IMR-90 (cell line): ENCODE data around the gene AGBL1. TPM values are rescaled to one million over a fixed set of nuclear protein-coding genes. Genes with fewer than 3 reads are reported as not detected.

Experiments used
- ATAC-seq: fragments of 200-7000 bp; cut with Tn5 transposase; 2 replicates; pipeline ENCODE4 v1.9.1; 2020; ENCODE audit warnings: low read depth, mild to moderate bottlenecking, moderate library complexity
- BruUV-seq: library from RNA; stranded (reverse); fragments of 400-500 nt; replicated peaks from 2 replicates; lab custom pipeline; 2021; lab: Mats Ljungman, UMichigan
- CTCF ChIA-PET: fragments of 300-600 bp; formaldehyde crosslinking; extraction: SDS; loops from one replicate; lab custom pipeline; 2021; ENCODE audit warnings: antibody characterized with exemption; lab: Yijun Ruan, JAX
- POLR2A ChIA-PET: fragments of 300-600 bp; sonication (Branson Sonifier 250); formaldehyde crosslinking; loops from one replicate; lab custom pipeline; 2022; ENCODE audit warnings: antibody characterized with exemption; ENCODE audit not compliant: unreplicated experiment; lab: Charles Lee
- DNase-seq: peaks from one replicate; pipeline ENCODE4 v3.0.0; 2013
- H2AFZ ChIP-seq: replicated peaks from 2 replicates; pipeline ENCODE3; 2013; ENCODE audit warnings: low read length, mild to moderate bottlenecking; ENCODE audit not compliant: poor library complexity
- H2AK5ac ChIP-seq: 2 replicates; pipeline ENCODE4 v1.6.1; 2013; ENCODE audit warnings: low read depth, low read length, inconsistent platforms
- H2AK9ac ChIP-seq: replicated peaks from 2 replicates; pipeline ENCODE3; 2013; ENCODE audit warnings: mild to moderate bottlenecking, low read depth, low read length, moderate library complexity; ENCODE audit not compliant: poor library complexity
- H2BK120ac ChIP-seq: 2 replicates; pipeline ENCODE4 v1.6.1; 2013; ENCODE audit warnings: low read depth, low read length, inconsistent platforms
- H2BK15ac ChIP-seq: 3 replicates; pipeline ENCODE4 v1.6.1; 2013; ENCODE audit warnings: low read depth, low read length, inconsistent platforms
- H2BK20ac ChIP-seq: 2 replicates; pipeline ENCODE4 v1.6.1; 2013; ENCODE audit warnings: low read depth, mild to moderate bottlenecking, inconsistent platforms, low read length, moderate library complexity
- H2BK5ac ChIP-seq: 2 replicates; pipeline ENCODE4 v1.6.1; 2013; ENCODE audit warnings: mild to moderate bottlenecking, low read depth, low read length, inconsistent platforms; ENCODE audit not compliant: poor library complexity, severe bottlenecking
- H3K14ac ChIP-seq: replicated peaks from 2 replicates; pipeline ENCODE4 v1.6.1; 2013; ENCODE audit warnings: low read depth, low read length, inconsistent platforms
- H3K18ac ChIP-seq: 2 replicates; pipeline ENCODE4 v1.6.1; 2013; ENCODE audit warnings: low read depth, low read length, control low read depth
- H3K23ac ChIP-seq: 2 replicates; pipeline ENCODE4 v1.6.1; 2013; ENCODE audit warnings: low read depth, low read length, inconsistent platforms
- H3K27ac ChIP-seq: 2 replicates; pipeline ENCODE4 v1.5.1; 2013; ENCODE audit warnings: mild to moderate bottlenecking, control low read depth, low read length; ENCODE audit not compliant: insufficient read depth
- H3K27me3 ChIP-seq: 2 replicates; pipeline ENCODE4 v1.6.1; 2013; ENCODE audit warnings: low read length; ENCODE audit not compliant: control insufficient read depth, insufficient read depth
- H3K36me3 ChIP-seq: 2 replicates; pipeline ENCODE4 v1.6.1; 2013; ENCODE audit warnings: low read length, mixed read lengths; ENCODE audit not compliant: control insufficient read depth, insufficient read depth
- H3K4ac ChIP-seq: 2 replicates; pipeline ENCODE4 v1.6.1; 2013; ENCODE audit warnings: low read depth, low read length, inconsistent platforms
- H3K4me1 ChIP-seq: 2 replicates; pipeline ENCODE4 v1.6.1; 2013; ENCODE audit warnings: low read length, mixed read lengths; ENCODE audit not compliant: control insufficient read depth, insufficient read depth
- H3K4me2 ChIP-seq: 2 replicates; pipeline ENCODE4 v1.6.1; 2013; ENCODE audit warnings: low read depth, mild to moderate bottlenecking, control low read depth, low read length, moderate library complexity
- H3K4me3 ChIP-seq: 2 replicates; pipeline ENCODE4 v1.5.1; 2013; ENCODE audit warnings: low read depth, mild to moderate bottlenecking, control low read depth, low read length, moderate library complexity; ENCODE audit not compliant: insufficient read depth
- H3K56ac ChIP-seq: 2 replicates; pipeline ENCODE4 v1.6.1; 2013; ENCODE audit warnings: low read length, inconsistent platforms; ENCODE audit not compliant: insufficient read depth; ENCODE audit errors: extremely low read depth
- H3K79me1 ChIP-seq, 2 experiments: 2 replicates each; pipeline ENCODE4 v1.6.1; 2013; ENCODE audit warnings: low read length in 2 of 2, inconsistent platforms in 1 of 2, low read depth in 1 of 2
- H3K9ac ChIP-seq: 2 replicates; pipeline ENCODE4 v1.6.1; 2013; ENCODE audit warnings: low read depth, low read length, control low read depth
- H3K9me1 ChIP-seq: 2 replicates; pipeline ENCODE4 v1.6.1; 2013; ENCODE audit warnings: low read length, inconsistent platforms; ENCODE audit not compliant: insufficient read depth
- H3K9me3 ChIP-seq: 2 replicates; pipeline ENCODE4 v1.6.1; 2013; ENCODE audit warnings: low read length; ENCODE audit not compliant: control insufficient read depth, insufficient read depth
- H4K20me1 ChIP-seq: 2 replicates; pipeline ENCODE4 v1.6.1; 2013; ENCODE audit warnings: low read length, inconsistent platforms; ENCODE audit not compliant: insufficient read depth
- H4K5ac ChIP-seq: 2 replicates; pipeline ENCODE4 v1.6.1; 2013; ENCODE audit warnings: mild to moderate bottlenecking, low read depth, low read length, control low read depth
- H4K8ac ChIP-seq, 2 experiments: 2 replicates each; pipeline ENCODE4 v1.6.1; 2013; ENCODE audit warnings: low read depth in 2 of 2, low read length in 2 of 2, control low read depth in 1 of 2, inconsistent platforms in 1 of 2
- H4K91ac ChIP-seq: 2 replicates; pipeline ENCODE4 v1.6.1; 2013; ENCODE audit warnings: low read depth, low read length, inconsistent platforms; ENCODE audit not compliant: insufficient read depth
- BHLHE40 ChIP-seq: fragments of 150-350 bp; IDR thresholded peaks from 2 replicates; pipeline ENCODE4 v1.6.1; 2016; ENCODE audit warnings: mild to moderate bottlenecking, low read depth, low read length
- CEBPB ChIP-seq: IDR thresholded peaks from 2 replicates; pipeline ENCODE4 v1.6.1; 2012; ENCODE audit warnings: low read depth, low read length, improper control_type of control experiment
- CHD1 ChIP-seq: IDR thresholded peaks from 2 replicates; pipeline ENCODE4 v1.6.1; 2012; ENCODE audit warnings: low read depth, low read length, improper control_type of control experiment
- CTCF ChIP-seq: conservative IDR thresholded peaks from 2 replicates; pipeline ENCODE4 v1.5.1; 2012; ENCODE audit warnings: mild to moderate bottlenecking, low read depth, low read length, improper control_type of control experiment
- ELK1 ChIP-seq: fragments of 150-350 bp; IDR thresholded peaks from 2 replicates; pipeline ENCODE4 v1.6.1; 2016; ENCODE audit warnings: low read depth, mild to moderate bottlenecking, low read length, moderate library complexity, borderline replicate concordance
- FOS ChIP-seq: fragments of 150-350 bp; IDR thresholded peaks from 2 replicates; pipeline ENCODE4 v1.6.1; 2016; ENCODE audit warnings: low read depth, low read length
- MAFK ChIP-seq: IDR thresholded peaks from 2 replicates; pipeline ENCODE4 v1.6.1; 2012; ENCODE audit warnings: low read depth, low read length, improper control_type of control experiment
- MAZ ChIP-seq: IDR thresholded peaks from 2 replicates; pipeline ENCODE4 v1.6.1; 2012; ENCODE audit warnings: low read depth, mild to moderate bottlenecking, low read length, improper control_type of control experiment, moderate library complexity, borderline replicate concordance
- MXI1 ChIP-seq: IDR thresholded peaks from 2 replicates; pipeline ENCODE4 v1.6.1; 2012; ENCODE audit warnings: low read depth, mild to moderate bottlenecking, low read length, moderate library complexity, borderline replicate concordance
- NFE2L2 ChIP-seq: fragments of 150-350 bp; IDR thresholded peaks from 2 replicates; pipeline ENCODE4 v1.6.1; 2016; ENCODE audit warnings: low read depth, mild to moderate bottlenecking, low read length
- POLR2A ChIP-seq: IDR thresholded peaks from 2 replicates; pipeline ENCODE4 v1.6.1; 2012; ENCODE audit warnings: mild to moderate bottlenecking, low read depth, low read length
- RAD21 ChIP-seq: IDR thresholded peaks from 2 replicates; pipeline ENCODE4 v1.6.1; 2012; ENCODE audit warnings: low read length, improper control_type of control experiment
- RCOR1 ChIP-seq: IDR thresholded peaks from 2 replicates; pipeline ENCODE4 v1.6.1; 2012; ENCODE audit warnings: mild to moderate bottlenecking, low read length, improper control_type of control experiment; ENCODE audit not compliant: insufficient replicate concordance
- RFX5 ChIP-seq: IDR thresholded peaks from 2 replicates; pipeline ENCODE4 v1.8.0; 2012; ENCODE audit warnings: low read depth, mild to moderate bottlenecking, low read length, moderate library complexity
- SMC3 ChIP-seq: fragments of 150-350 bp; IDR thresholded peaks from 2 replicates; pipeline ENCODE4 v1.6.1; 2016; ENCODE audit warnings: low read depth, mild to moderate bottlenecking, antibody characterized with exemption, low read length, moderate library complexity
- USF2 ChIP-seq: fragments of 150-350 bp; IDR thresholded peaks from 2 replicates; pipeline ENCODE4 v1.6.1; 2017; ENCODE audit warnings: mild to moderate bottlenecking, antibody characterized with exemption, low read length, low read depth
- WGBS, 2 experiments: methylation state at CpG; one replicate each; pipeline versions ENCODE4 v1.1.5 to v1.1.7; 2013; ENCODE audit warnings: missing lambda C conversion rate in 2 of 2; ENCODE audit not compliant: insufficient read length in 1 of 2; ENCODE audit errors: extremely low coverage in 2 of 2; 5-methylcytosine and 5-hydroxymethylcytosine counted together
- dilution Hi-C: fragments of 300-500 bp; cut with HindIII; formaldehyde crosslinking; loops from one replicate; pipeline ENCODE4 v1.14.3; 2018; ENCODE audit warnings: low sequenced_read_pairs; ENCODE audit not compliant: unreplicated experiment
- in situ Hi-C: fragments of 300-500 bp; cut with MboI; formaldehyde crosslinking; loops from 3 replicates; pipeline ENCODE4 v1.14.3; 2019; ENCODE audit warnings: low sequenced_read_pairs, inconsistent platforms, mixed read lengths
- intact Hi-C: fragments of 100-400 bp; cut with micrococcal nuclease; formaldehyde crosslinking; loops from 2 replicates; pipeline ENCODE4 v1.10.0; 2022
- polyA plus RNA-seq, 3 experiments: library from polyadenylated mRNA; depleted of rRNA; stranded (reverse); fragments of >200 nt; gene quantifications; 2 replicates each; pipeline ENCODE4 v1.2.3, GENCODE V29; 2012; ENCODE audit warnings: low replicate concordance in 1 of 3
- total RNA-seq: library from RNA; depleted of rRNA; stranded (reverse); fragments of >200 nt; gene quantifications from 2 replicates; pipeline ENCODE4 v1.2.3, GENCODE V29; 2012

AGBL1 gene
- total and polyA plus RNA-seq, 2 of the 4 experiments (the other 2 are of a cell fraction) = not detected

- ChIA-PET POLR2A (no interaction called here), CTCF (no interaction called here)
- Histone ChIP-seq H3K9ac (no peak overlapping the region), H3K18ac (no peak overlapping the region), H3K9me1 (no peaks in the 10 kb centered on the region), H2AFZ (no peak overlapping the region), H3K4me1 (no peaks in the 10 kb centered on the region), H3K27me3 (no peaks in the 10 kb centered on the region), H2BK5ac (no peak overlapping the region), H4K8ac (no peak overlapping the region), H2BK15ac (no peak overlapping the region), H3K23ac (no peak overlapping the region), H3K36me3 (no peaks in the 10 kb centered on the region), H3K14ac (no peak overlapping the region), H2AK5ac (no peak overlapping the region), H2BK120ac (no peak overlapping the region), H3K4me3 (no peak overlapping the region), H3K27ac (no peak overlapping the region), H3K56ac (no peak overlapping the region), H2BK20ac (no peak overlapping the region), H4K20me1 (no peaks in the 10 kb centered on the region), H4K5ac (no peak overlapping the region), H4K91ac (no peak overlapping the region), H3K79me1 (no peaks in the 10 kb centered on the region), H3K4ac (no peak overlapping the region), H2AK9ac (no peak overlapping the region), H3K9me3 (peaks cover 9% of the 10 kb centered on the region), H3K4me2 (no peak overlapping the region)
- no TSS peak for BruUV-seq
- ATAC-seq (no peak), DNase-seq (no peak)
- in situ Hi-C loops (no loop called here), intact Hi-C loops (no loop called here), dilution Hi-C loops (no loop called here)
- WGBS, 2 experiments = no CpG with 5 or more reads among the region's 1 CpG
- no peak for TF ChIP-seq POLR2A
- no peak for TF ChIP-seq BHLHE40
- no peak for TF ChIP-seq ELK1
- no peak for TF ChIP-seq CTCF
- no peak for TF ChIP-seq RFX5
- TF ChIP-seq MAFK = no peak
- no peak for TF ChIP-seq CEBPB
- TF ChIP-seq CHD1 = no peak
- TF ChIP-seq USF2 = no peak
- no peak for TF ChIP-seq NFE2L2
- no peak for TF ChIP-seq RAD21
- no peak for TF ChIP-seq MXI1
- TF ChIP-seq FOS = no peak
- TF ChIP-seq MAZ = no peak
- TF ChIP-seq RCOR1 = no peak
- no peak for TF ChIP-seq SMC3
These were observed 243.0 kb downstream of the AGBL1 start for GRCh38 chr15:86322629-86323028.
